Kidney (tissue), 14 donors: ENCODE results near the gene AJAP1. TPM values are rescaled to one million over a fixed set of nuclear protein-coding genes. Genes with fewer than 3 reads are reported as not detected.
A peak's percentile ranks its signal among the peaks of the same experiment; 100 is the strongest.

ENCODE experiments used
- DNase-seq, 5 donors: peaks; one replicate each; pipeline ENCODE4 v3.0.0-alpha.2; 2013 to 2020
- FAIRE-seq: peaks from 2 replicates; lab custom pipeline; 2012; peaks lifted over from hg19 to GRCh38; lab: Jason Lieb, UNC
- H3K27ac ChIP-seq, 2 donors: one replicate each; pipeline ENCODE4 v1.7.0; 2013; ENCODE audit warnings: low read depth in 2 of 2, low read length in 2 of 2, inconsistent platforms in 1 of 2
- H3K27me3 ChIP-seq: one replicate; pipeline ENCODE4 v1.7.1; 2013; ENCODE audit warnings: low read length, inconsistent platforms; ENCODE audit not compliant: control insufficient read depth, insufficient read depth
- H3K36me3 ChIP-seq, 3 donors: one replicate each; pipeline versions ENCODE4 v1.7.0 to v1.7.1; 2013; ENCODE audit warnings: low read length in 3 of 3, control low read depth in 1 of 3, inconsistent platforms in 1 of 3; ENCODE audit not compliant: insufficient read depth in 3 of 3, control insufficient read depth in 2 of 3
- H3K4me1 ChIP-seq, 3 donors: one replicate each; pipeline versions ENCODE4 v1.7.0 to v1.7.1; 2013; ENCODE audit warnings: low read length in 3 of 3, inconsistent platforms in 1 of 3, low read depth in 1 of 3; ENCODE audit not compliant: control insufficient read depth in 2 of 3, insufficient read depth in 2 of 3
- H3K4me3 ChIP-seq, 3 donors: one replicate each; pipeline versions ENCODE4 v1.7.0 to v1.8.1; 2013; ENCODE audit warnings: low read length in 3 of 3, control low read depth in 1 of 3, inconsistent platforms in 1 of 3
- H3K9ac ChIP-seq, 3 donors: one replicate each; pipeline versions ENCODE4 v1.7.0 to v1.7.1; 2013; ENCODE audit warnings: low read length in 3 of 3, control low read depth in 1 of 3, inconsistent platforms in 1 of 3
- H3K9me3 ChIP-seq, 3 donors: one replicate each; pipeline versions ENCODE4 v1.7.0 to v1.7.1; 2013; ENCODE audit warnings: low read length in 3 of 3, control low read depth in 1 of 3, inconsistent platforms in 1 of 3; ENCODE audit not compliant: control insufficient read depth in 2 of 3, insufficient read depth in 1 of 3
- intact Hi-C: fragments of 100-400 bp; cut with DNase I; formaldehyde crosslinking; loops from one replicate; pipeline ENCODE4 v1.11.1; 2022
- polyA plus RNA-seq: library from polyadenylated mRNA; stranded (reverse); fragments of 350-450 nt; fragmentation: Illumina TruSeq; extraction: RNeasy Lipid Tissue Mini Kit (QIAGEN cat#74804); gene quantifications from one replicate; pipeline ENCODE4 v1.2.3, GENCODE V29; 2014; ENCODE audit warnings: low read depth, low replicate concordance; ENCODE audit not compliant: insufficient read depth
- total RNA-seq: library from RNA; stranded (reverse); fragmentation: NEBNext Ultra II Directional; extraction: Animal tissue kit (Norgen Biotek cat#: 25700); gene quantifications from one replicate; pipeline ENCODE4 v1.2.1, GENCODE V29; 2021
- TF ChIP-seq, protein P1 (sequence below): IDR thresholded peaks from 3 replicates; pipeline ENCODE4 v1.5.1; 2012; ENCODE audit warnings: mild to moderate bottlenecking, moderate library complexity, borderline replicate concordance; ENCODE audit not compliant: insufficient read depth; ENCODE audit errors: extremely low read depth
- donor health status: control.
- donor health status: control.
- donor health status: control.
- donor health status: control.
- donor health status: control.
- donor health status: DM: yes; HTN: yes; CAD: no.
- donor health status: Normal renal cell carcinoma (clear cell type).

The AJAP1 gene
- total and polyA plus RNA-seq, 2 donors from 2014 or later = 2.7 to 5.5 TPM

DNA sequence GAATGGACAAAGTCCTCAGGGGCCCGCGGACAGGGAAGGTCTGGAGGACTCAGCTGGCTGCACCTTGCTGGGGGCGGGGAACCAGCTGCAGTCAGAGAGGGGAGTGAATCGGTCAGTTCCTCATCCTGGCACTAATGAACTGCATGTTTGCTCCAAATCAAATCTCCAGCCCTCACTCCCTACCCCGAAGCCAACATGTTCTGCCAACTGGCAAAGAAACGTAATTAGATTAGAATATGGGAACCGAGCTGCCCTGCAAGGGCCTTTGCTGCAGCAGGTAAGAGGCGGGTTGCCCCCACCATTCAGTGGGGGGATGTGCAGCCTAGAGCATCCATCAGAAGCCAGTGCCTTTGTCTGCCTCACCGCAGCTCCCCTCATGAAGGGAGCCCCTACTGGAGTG, 121.1 kb downstream of the AJAP1 start:
- FAIRE-seq (no peak), DNase-seq (no peak)
- Histone ChIP-seq H3K36me3 (peaks cover 0 to 3% (median 0%) of the 10 kb centered on the region in 3 donors), H3K4me3 (no peak overlapping the region), H3K27ac (no peak overlapping the region), H3K27me3 (no peaks in the 10 kb centered on the region), H3K9me3 (no peaks in the 10 kb centered on the region), H3K9ac (no peak overlapping the region), H3K4me1 (peaks cover 0 to 6% (median 0%) of the 10 kb centered on the region in 3 donors)
- TF ChIP-seq, protein P1, sequence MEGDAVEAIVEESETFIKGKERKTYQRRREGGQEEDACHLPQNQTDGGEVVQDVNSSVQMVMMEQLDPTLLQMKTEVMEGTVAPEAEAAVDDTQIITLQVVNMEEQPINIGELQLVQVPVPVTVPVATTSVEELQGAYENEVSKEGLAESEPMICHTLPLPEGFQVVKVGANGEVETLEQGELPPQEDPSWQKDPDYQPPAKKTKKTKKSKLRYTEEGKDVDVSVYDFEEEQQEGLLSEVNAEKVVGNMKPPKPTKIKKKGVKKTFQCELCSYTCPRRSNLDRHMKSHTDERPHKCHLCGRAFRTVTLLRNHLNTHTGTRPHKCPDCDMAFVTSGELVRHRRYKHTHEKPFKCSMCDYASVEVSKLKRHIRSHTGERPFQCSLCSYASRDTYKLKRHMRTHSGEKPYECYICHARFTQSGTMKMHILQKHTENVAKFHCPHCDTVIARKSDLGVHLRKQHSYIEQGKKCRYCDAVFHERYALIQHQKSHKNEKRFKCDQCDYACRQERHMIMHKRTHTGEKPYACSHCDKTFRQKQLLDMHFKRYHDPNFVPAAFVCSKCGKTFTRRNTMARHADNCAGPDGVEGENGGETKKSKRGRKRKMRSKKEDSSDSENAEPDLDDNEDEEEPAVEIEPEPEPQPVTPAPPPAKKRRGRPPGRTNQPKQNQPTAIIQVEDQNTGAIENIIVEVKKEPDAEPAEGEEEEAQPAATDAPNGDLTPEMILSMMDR = no peak
- intact Hi-C loops = no loop called here

DNA sequence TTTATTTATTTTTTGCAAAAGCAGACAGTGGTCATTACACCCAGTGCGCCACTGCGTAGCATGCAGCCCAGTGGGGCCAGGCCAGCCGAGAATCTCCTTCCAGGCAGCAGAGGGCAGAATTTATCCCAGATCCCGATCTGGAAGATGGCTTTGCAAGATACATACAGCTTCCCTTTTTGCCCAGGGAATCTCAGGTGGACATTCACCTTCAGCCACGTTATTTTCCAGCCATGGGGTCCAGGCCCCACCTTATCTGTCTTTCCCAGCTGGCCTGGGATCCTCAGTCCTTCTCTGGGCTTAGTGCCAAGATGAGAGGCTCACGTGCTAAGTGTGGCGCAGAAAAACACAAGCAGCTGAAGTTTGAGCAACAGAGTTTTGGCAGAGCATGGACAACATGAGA, 123.6 kb downstream of the AJAP1 start:
- DNase-seq = peak in 2 of 5 donors; percentile 29 to 33
- intact Hi-C loops = no loop called here
- peaks cover 0 to 3% (median 0%) of the 10 kb centered on the region in 3 donors for H3K36me3 ChIP-seq
- no peaks in the 10 kb centered on the region for H3K27me3 ChIP-seq
- H3K9me3 ChIP-seq = no peaks in the 10 kb centered on the region
- no peak for FAIRE-seq
- H3K9ac ChIP-seq = no peak overlapping the region
- H3K4me3 ChIP-seq = no peak overlapping the region
- H3K27ac ChIP-seq = no peak overlapping the region
- H3K4me1 ChIP-seq = peaks cover 0 to 6% (median 0%) of the 10 kb centered on the region in 3 donors
- TF ChIP-seq, protein P1 = no peak

DNA sequence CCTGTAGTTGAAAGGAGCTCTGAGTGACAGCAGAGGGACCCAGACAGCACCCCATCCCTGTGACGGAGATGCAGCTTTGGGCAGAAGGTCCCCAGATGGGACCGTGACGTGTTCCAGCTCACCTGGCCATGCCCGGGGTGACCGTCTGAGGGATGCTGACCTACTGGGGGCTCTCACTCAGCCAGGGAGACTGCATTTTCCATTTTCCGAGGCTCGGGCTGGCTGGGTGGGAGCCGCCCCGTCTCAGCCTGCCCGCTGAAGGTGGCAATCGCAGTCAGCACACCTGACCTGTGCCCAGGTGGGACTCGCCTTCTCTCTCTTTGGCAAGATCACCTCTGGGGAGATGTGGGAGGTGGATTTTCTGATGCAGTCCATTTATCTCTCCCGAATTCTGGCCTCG, 127.2 kb downstream of the AJAP1 start:
- H3K4me3 ChIP-seq = no peak overlapping the region
- TF ChIP-seq, protein P1 = no peak
- DNase-seq = no peak

DNA sequence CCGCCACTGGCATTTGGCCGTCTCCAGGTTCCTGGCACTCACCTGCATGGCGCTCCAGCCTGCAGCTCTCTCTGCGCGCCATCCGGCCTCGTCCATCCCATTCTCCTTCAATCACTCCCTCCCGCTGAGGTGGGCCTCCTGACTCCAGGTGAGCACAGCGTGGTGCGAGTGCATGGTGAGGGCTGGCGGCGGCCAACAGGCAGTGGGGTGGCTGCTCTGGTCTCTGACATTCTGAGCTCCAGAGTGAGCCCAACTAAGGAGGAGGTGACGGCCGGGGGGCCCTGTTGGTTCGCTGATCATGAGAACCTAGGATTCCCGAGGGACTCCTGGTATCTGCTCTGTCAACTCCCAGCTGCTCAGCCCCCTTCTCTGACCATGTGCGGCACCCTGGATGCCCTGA, 130.4 kb downstream of the AJAP1 start:
- H3K9ac ChIP-seq = no peak overlapping the region
- H3K4me3 ChIP-seq = no peak overlapping the region
- TF ChIP-seq, protein P1 = no peak
- no peaks in the 10 kb centered on the region for H3K27me3 ChIP-seq
- no peak overlapping the region for H3K27ac ChIP-seq
- FAIRE-seq (no peak), DNase-seq (peak in 1 of 5 donors; percentile 47)
- H3K4me1 ChIP-seq = no peaks in the 10 kb centered on the region
- no peaks in the 10 kb centered on the region for H3K36me3 ChIP-seq
- intact Hi-C loops = no loop called here
- no peaks in the 10 kb centered on the region for H3K9me3 ChIP-seq

More for the DNA sequence above, 127.2 kb downstream of the AJAP1 start:
- Histone ChIP-seq H3K9ac (no peak overlapping the region), H3K9me3 (no peaks in the 10 kb centered on the region), H3K36me3 (peaks cover 0 to 3% (median 0%) of the 10 kb centered on the region in 3 donors), H3K27ac (no peak overlapping the region), H3K4me1 (peaks cover 0 to 6% (median 0%) of the 10 kb centered on the region in 3 donors), H3K27me3 (no peaks in the 10 kb centered on the region)
- intact Hi-C loops = no loop called here
- FAIRE-seq = no peak
